ENCODE data around the gene LGI2.
"Not testable (repeated sequence)": the region's sequence is repeated elsewhere in the genome, so short reads cannot be mapped to it uniquely, and the experiment has no call there.

Gene LGI2, protein sequence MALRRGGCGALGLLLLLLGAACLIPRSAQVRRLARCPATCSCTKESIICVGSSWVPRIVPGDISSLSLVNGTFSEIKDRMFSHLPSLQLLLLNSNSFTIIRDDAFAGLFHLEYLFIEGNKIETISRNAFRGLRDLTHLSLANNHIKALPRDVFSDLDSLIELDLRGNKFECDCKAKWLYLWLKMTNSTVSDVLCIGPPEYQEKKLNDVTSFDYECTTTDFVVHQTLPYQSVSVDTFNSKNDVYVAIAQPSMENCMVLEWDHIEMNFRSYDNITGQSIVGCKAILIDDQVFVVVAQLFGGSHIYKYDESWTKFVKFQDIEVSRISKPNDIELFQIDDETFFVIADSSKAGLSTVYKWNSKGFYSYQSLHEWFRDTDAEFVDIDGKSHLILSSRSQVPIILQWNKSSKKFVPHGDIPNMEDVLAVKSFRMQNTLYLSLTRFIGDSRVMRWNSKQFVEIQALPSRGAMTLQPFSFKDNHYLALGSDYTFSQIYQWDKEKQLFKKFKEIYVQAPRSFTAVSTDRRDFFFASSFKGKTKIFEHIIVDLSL

DNA sequence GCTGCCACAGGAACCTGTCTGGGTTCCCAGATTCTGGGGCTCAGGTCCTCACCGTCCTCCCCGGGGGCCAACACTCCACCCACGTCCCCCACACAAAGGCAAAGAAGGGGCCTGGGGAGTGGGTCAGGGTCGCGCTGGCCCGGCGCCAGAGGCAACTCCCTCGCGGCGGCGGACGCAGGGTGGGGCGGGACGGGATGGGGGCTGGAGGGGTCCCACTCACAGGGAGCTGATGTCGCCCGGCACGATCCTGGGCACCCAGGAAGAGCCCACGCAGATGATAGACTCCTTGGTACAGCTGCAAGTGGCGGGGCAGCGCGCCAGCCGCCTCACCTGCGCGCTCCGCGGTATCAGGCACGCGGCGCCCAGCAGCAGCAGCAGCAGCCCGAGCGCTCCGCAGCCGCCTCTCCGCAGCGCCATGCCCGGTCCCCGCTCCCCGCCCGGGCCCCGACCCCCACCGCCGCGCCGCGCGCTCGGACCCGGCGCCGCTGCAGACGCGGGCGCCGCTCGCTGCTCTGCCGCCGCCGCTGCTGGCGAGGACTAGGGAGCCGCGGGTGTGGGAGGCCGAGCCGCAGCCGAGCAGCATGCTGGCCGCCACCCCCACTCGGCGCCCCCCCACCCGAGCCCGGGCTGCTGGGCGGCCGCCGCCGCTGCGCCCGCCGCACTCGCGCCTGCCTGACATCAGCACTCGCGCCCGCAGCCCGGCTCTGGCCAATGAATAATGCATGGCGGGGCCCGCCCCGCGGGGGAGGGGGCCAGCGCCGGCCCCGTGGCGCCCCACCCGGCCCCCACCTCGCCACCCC lies at the start of gene LGI2:
Gene LGI2 (minus strand): TSS at position 670 of the 800 bp plus-strand sequence. CDS start 253 bp downstream, at position 417.
- DNase-seq: no peak

DNA sequence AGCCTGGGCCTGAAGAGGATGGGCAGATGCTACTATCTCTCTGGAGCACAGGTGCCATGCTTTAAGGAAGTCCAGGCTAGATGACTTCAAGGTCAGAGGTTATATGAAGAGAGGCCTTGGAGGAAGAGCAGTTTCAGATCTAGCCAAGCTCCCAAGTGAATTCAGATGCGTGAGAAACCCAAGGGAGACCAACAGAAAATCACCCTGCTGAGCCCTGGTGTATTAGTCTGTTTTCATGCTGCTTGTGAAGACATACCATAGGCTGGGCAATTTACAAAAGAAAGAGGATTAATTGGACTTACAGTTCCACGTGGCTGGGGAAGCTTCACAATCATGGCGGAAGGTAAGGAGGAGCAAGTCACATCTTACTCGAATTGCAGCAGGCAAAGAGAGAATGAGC lies 47.8 kb upstream of the LGI2 start:
- no peak for DNase-seq

DNA sequence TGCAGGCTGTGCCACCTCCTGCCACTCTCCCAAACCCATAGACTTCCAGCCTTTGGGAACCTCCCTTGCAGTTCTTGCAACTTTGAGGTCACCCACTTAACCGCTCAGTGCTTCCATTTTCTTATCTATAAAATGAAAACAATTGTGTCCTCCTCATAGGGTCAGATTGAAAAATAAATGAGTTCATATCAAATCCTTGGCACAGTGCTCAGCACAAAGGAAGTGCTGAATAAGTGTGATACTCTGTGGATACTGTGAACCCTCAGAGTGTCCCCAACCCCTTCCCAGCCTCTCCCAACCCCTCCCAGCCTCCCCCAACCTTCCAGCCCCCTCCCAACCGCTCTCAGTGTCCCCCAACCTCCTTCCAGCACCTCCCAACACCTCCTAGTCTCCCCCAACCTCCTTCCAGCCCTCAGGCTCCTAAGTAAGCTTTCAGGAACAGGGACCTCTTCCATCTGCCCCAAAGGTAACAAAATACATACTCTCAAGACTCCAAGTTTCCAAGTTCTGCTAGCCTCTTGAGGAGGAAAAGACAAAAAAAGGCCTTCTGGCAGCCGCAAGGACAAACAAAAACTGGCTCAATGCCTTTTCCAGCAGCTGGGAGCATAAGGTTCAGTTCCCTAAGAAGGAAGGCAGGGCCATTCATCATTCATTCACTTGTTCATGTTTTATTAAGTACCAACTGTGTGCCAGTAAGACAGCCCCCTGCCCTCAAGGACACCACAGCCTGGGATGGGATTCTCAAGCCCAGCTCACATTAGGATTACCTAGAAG lies 46.1 kb upstream of the LGI2 start:
- DNase-seq: no peak

DNA sequence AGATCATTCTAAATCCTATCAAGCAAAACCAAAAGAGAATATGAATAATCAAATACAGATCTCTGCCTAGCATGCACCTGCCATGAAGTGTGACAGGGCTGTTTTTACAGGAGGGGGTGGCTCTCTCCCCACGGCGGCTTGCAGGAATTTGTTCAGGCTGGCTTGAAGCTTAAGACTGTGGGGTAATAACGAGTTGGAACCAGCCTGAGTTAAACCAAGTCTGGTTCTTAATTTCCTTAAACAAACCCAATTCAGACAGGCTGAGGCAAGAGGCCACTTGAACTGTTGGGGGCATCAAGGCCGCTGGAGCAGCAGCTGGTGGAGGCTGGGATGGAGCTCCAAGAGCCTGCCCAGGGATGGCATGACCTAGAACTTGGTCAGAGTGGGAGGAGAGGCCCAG lies 45.1 kb upstream of the LGI2 start:
- DNase-seq: no peak

DNA sequence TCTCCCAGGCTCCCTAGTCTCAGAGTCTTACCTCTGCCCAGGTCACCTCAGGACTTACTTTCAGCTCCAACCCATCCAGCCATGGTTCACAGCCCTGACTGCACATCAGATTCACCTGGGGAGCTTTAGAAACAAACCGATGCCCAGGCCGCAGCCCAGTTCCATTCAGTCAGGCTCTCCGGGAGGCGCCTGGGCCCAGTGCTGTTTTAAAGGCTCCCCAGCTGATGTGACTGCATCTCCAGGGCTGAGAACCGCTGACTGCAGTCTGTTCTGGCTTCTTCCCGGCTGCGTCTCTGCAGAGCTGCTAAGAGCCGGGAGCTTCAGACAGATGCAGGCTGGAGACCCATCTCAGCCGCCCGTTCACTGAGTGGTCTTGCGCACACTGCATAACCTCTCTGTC lies 44.4 kb upstream of the LGI2 start:
- no peak for DNase-seq

DNA sequence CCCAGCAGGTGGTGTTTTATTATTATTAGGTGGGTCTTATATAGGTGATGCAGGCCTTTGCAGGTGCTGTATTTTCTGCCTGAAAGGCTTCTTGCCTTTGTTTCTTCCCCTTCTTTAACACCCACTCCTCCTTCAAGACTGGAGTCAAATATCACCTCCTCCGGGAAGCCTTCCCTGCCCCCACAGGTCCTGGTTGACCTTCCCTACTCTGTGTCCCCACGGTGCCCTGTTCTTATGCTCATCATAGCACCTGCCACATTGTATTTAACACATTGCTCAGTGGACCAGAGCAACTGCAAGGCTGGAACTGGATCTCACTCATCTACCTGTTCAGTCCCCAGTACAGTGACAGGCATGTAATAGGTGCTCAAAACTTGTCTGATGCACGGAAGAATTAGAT lies 39.8 kb upstream of the LGI2 start:
- no peak for DNase-seq

DNA sequence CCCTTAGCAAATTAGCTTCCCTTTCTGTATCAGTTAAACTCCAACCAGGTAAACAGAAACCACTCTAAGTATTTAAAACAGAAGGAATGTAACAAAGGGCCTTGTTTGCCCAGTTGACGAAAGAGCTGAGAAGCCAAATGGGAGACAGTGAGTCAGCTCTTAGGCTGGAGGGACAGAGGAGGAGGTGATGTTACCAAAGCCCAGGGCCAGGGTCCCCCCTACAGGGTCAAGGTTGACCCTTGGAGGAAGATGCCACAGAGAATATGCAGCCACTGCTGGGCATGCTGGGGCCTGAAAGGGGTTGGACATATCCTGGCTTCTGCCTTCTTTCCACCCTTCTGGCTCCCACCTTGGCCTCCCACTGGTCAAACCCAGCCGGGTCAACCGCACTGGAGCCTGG lies 38.3 kb upstream of the LGI2 start:
- no peak for DNase-seq

DNA sequence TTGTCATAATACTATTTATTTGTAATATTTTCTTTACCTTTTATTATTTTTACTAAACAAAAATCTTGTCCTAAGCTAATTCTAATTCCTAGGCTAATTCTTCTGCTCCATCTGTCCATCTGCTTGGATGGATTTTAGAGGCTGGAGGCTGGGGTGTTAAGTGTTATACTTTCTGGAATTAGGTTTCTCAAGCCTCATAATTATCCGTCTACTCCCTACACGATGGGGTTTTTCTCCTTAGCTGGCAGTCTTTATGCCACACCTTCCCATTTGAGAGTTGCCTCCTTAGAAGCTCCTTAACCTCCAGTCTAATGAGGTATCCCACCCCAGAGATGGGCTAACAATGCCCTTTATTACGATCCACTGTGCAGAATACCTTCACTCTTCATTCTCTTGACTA lies 37.6 kb upstream of the LGI2 start:
- no peak for DNase-seq

DNA sequence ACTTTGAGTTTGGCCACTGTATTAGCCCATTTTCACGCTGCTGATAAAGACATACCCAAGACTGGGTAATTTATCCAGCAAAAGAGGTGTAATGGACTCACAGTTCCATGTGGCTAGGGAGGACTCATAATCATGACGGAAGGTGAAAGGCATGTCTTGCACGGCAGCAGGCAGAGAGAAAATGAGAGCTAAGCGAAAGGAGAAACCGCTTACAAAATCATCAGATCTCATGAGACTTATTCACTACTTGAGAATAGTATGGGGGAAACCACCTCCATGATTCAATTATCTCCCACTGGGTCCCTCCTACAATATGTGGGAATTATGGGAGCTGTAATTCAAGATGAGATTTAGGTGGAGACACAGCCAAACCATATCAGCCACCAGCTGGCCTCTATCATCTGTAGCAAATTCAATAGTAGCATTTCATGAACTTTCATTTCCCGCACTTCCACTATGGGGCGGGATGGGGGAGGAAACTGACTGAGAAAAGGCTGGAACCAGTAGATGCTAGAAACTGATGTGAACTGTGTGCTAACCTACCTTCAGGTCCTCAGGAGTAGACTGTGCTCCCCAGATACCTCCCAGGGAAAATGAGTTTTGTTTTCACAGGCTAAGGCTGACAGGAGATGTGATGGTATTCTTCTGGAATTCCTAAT lies 35.3 kb upstream of the LGI2 start:
- DNase-seq: no peak

DNA sequence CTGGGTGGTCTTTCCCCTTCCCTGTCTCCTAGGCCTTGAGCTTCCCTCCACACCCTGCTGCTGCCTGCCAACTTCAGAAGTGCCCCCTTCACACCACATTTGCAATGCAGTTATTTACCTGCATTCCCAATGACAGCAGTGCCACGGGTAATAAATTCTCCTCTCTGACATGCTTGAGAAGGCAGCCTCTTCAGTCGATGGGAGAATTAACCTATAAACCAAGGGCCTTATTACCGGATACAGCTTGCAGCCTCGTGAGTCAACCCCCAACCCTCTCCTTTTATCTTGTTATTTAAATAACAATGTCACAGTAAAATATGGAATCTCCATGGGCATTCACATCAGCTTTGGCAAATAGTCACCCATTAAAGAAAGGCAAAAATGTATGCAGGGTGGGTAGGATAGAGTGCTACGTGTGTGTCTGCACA lies 34.7 kb upstream of the LGI2 start:
- no peak for DNase-seq

DNA sequence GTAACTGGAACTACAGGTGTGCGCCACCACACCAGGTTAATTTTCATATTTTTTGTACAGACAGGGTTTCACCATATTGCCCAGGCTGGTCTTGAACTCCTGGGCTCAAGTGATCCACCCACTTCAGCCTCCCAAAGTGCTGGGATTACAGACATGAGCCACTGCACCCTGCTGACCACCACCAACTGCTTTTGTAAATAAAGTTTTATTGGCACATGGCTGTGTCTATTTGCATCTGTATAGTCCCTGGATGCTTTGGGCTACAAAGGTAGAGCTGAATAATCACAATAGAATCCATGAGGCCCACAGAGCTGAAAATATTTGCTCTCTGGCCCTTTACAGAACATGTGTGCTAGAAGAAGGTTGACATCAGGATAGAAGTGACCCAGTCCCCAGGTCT lies 33.7 kb upstream of the LGI2 start:
- not testable (repeated sequence) for DNase-seq

DNA sequence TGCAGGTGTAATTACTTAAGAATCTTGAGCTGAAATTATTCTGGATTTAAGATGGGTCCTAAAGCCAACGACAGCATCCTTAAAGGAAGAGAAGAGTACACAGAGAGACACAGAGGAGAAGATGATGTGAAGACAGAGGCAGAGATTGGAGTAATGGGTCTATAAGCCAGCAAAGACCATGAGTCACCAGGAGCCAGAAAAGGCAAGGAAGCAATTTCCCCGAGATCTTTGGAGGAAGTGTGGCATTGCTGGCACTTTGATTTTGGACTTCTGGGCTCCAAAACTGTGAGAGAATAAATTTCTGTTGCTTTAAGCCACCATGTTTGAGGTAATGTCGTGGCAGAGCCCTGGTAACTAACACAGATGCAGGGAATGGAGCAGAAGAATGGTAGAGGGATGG lies 32.4 kb upstream of the LGI2 start:
- DNase-seq: no peak

DNA sequence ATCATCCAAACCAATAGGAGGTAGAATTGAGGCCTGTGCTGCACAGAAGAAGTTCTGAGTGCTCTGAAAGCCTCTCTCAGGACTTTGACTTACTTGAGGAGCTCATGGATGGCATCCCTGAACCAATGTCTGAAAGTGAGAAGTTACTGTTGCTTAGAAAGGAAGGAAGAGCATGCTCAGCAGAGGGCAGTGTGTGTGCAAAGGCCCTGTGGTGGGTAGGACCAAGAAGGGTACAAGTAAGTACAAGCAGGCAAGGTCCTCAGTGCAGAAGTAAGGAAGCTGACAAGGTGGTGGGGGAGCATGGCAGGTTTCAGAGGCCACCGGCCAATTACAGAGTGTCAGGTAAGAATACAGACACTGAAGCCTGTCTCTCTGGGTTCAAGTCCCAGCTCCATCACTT lies 31.4 kb upstream of the LGI2 start:
- no peak for DNase-seq

DNA sequence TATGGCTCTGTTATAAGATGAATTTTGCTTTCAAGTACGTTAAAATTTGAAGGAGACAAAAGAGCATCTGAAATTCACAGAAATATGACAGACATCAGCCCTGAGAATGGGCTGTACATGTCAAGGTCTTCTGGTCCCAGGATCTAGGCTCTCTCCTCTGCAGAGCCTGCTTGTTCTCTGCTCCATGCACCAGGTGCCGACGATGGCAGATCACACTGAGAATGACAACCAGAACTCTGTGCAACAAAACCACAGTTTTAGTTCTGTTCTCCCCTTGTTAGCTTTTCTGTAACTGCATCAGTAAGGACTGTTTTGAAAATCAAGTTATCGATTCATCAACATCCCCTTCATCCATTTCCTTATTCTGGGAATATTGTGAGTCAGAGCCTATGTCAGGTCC lies 30.9 kb upstream of the LGI2 start:
- DNase-seq: no peak

DNA sequence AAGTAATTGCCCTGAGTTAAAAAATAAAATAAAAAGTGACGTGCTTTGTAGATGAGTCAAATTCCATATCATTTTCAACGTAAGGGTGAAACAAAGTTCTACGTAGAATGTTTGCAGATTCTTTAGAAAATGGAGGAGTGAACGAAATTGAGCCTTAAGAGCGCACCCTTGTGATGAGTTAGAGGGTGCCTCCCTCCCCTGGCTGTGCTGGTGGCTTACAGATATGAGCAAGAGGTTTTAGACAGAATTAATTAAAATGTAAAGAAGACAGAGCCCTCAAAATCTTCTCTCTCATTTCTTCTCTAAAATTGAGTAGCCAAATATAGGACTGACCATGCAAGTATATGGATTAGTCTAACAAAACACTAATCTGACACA lies 30.2 kb upstream of the LGI2 start:
- no peak for DNase-seq

DNA sequence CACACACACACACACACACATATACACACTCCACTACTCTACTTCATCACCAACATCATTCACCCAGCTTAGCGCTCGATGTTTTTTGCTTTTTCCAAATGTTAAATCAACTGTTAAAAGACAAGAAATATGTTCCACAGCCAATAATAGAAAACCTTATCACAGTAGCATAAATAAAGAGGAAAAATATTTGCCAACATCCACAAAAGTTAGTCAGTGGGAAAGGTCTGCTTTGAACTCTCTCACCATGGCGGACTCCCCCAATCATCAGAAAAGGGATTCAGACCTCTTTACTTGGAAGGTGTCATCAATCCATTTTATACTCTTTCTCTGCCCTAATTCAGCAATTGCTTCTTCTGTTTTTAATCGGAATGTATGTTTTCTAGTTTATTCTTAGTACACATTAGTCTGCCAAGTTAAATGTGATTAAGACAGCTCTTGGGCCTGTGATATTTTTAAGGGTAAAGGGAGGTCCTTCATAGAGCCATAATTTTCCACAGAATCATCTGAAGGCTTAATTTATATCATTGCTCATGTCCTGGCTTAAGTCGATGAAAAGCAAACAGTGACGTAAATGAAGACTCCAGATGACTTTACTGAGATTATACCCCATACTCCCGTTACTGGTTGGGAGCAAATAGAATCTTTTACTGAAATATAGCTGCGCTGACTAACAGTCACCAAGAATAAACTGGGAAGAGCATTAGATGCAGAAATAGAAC lies 29.7 kb upstream of the LGI2 start:
- no peak for DNase-seq

DNA sequence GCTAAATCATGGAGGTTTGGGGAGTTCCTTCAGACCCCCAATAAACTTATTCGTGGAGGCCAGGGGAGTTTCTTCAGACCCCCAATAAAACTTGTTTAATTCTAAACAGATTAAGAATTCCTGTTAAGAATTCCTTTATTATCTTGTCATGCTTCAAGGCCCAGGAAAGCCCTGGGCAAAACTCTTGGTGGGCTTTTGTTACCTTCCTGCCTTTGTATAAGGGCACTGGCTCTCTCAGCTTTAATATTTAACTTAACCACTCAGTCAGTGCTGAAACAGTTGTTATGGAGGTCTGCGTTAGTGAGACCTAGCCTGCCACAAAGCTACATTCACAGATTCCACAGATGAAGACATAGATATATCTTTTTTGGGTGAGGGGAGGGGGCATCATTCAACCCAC lies 29.0 kb upstream of the LGI2 start:
- no peak for DNase-seq

DNA sequence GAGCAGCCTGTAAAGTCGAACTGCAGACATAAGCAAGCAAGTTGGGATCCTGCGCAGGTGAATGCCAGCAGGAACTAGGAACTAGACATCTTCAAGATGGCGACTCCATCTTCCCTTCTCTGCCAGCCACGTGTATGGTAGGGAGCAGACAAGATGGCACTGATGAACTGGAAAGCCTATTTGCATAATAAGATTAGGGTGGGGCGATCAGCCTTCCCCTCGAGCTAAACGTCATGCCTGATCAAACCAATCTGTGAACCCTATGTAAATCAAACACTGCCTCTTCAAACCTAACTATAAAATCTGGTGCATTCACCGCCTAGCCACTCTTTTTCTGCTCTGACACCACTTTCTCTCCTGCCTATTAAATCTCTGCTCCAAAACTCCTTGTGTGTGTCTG lies 28.1 kb upstream of the LGI2 start:
- DNase-seq: no peak

DNA sequence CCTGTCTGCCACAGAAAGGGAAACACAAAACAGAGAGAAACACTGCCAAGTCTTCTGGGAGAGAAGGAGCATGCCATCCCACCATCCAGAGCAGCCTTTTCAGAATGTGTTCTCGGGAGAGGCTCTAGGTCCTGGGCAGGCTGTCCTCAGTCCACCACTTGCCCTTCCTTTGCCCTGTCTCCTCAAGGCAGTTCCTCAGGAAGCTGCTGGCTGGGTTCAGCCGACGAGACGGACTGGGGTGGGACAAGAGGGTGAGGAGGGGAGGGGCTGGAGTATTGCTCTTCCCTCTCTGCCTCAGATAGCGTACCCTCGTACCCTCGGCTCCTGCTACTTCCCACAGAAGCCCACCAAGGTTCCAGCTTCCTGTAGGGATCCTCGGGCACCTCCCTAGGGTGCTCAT lies 26.6 kb upstream of the LGI2 start:
- no peak for DNase-seq

DNA sequence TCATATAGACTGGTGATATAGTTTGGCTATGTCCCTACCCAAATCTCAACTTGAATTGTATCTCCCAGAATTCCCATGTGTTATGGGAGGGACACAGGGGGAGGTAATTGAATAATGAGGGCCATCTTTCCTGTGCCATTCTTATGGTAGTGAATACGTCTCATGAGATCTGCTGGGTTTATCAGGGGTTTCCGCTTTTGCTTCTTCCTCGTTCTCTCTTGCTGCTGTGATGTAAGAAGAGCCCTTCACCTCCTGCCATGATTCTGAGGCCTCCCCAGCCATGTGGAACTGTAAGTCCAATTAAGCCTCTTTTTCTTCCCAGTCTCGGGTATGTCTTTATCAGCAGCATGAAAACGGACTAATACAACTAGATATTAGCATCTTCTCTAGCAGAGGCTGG lies 21.3 kb upstream of the LGI2 start:
- not testable (repeated sequence) for DNase-seq

DNA sequence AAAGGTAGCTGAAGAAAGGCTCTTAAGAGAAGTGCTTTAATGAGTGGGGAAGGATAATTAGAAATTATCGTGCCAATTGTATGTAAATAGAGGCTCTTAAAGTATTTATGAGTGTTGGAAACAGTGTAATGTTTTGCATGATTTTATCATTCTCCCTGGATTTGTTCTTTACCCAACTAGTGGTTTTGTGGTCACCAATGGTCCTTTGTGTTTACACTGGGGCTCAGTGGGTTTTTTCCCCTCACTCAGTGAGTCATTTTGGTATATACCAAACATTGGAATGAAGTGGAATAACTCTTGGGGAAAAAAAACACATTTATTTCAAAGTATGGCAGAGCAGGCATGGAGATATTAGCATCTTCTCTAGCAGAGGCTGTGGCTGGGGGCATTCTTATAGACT lies 20.8 kb upstream of the LGI2 start:
- no peak for DNase-seq
